Caco-2 (cell line): ENCODE results near the gene GABRG3. TPM values are rescaled to one million over a fixed set of nuclear protein-coding genes. Genes with fewer than 3 reads are reported as not detected.

ENCODE experiments used
- BruUV-seq: library from RNA; stranded (reverse); fragments of 400-500 nt; replicated peaks from 2 replicates; lab custom pipeline; 2021; lab: Mats Ljungman, UMichigan
- CTCF ChIA-PET: fragments of 300-600 bp; sonication (Branson Sonifier 250); formaldehyde crosslinking; loops from one replicate; lab custom pipeline; 2022; ENCODE audit warnings: antibody characterized with exemption; lab: Charles Lee
- POLR2A ChIA-PET: fragments of 300-600 bp; sonication (Branson Sonifier 250); formaldehyde crosslinking; loops from one replicate; lab custom pipeline; 2022; ENCODE audit warnings: antibody characterized with exemption; lab: Charles Lee
- DNase-seq, 2 experiments: peaks; one replicate each; pipeline versions ENCODE4 v3.0.0 to v3.0.0-alpha.2; 2020 to 2022
- H3K27me3 ChIP-seq: replicated peaks from 2 replicates; pipeline ENCODE4 v1.6.0; 2011; ENCODE audit warnings: low read length; ENCODE audit not compliant: control insufficient read depth, insufficient read depth
- H3K36me3 ChIP-seq: 2 replicates; pipeline ENCODE4 v1.5.1; 2011; ENCODE audit warnings: low read length; ENCODE audit not compliant: control insufficient read depth, insufficient read depth
- H3K4me1 ChIP-seq: fragments of 250-450 bp; sonication (Bioruptor Pico); 2 replicates; pipeline ENCODE4 v1.5.1; 2020; ENCODE audit warnings: mild to moderate bottlenecking
- H3K4me3 ChIP-seq: 2 replicates; pipeline ENCODE4 v1.5.1; 2011; ENCODE audit warnings: low read depth, mild to moderate bottlenecking, control low read depth, low read length
- H3K9me3 ChIP-seq: fragments of 250-450 bp; sonication (Bioruptor Pico); 2 replicates; pipeline ENCODE4 v1.5.1; 2020; ENCODE audit warnings: mild to moderate bottlenecking, moderate library complexity
- H3K27ac Mint-ChIP-seq: one replicate; pipeline ENCODE4 v1.8.0; 2022; ENCODE audit warnings: mixed read lengths; ENCODE audit not compliant: unreplicated experiment
- H3K27me3 Mint-ChIP-seq: one replicate; pipeline ENCODE4 v1.8.0; 2022; ENCODE audit warnings: mixed read lengths; ENCODE audit not compliant: insufficient read depth, unreplicated experiment
- H3K36me3 Mint-ChIP-seq: one replicate; pipeline ENCODE4 v1.8.0; 2022; ENCODE audit warnings: mild to moderate bottlenecking, mixed read lengths; ENCODE audit not compliant: insufficient read depth, unreplicated experiment
- H3K4me1 Mint-ChIP-seq: one replicate; pipeline ENCODE4 v1.8.0; 2022; ENCODE audit warnings: low read depth, mixed read lengths; ENCODE audit not compliant: unreplicated experiment
- H3K4me3 Mint-ChIP-seq: one replicate; pipeline ENCODE4 v1.8.0; 2022; ENCODE audit warnings: mild to moderate bottlenecking, moderate library complexity, mixed read lengths; ENCODE audit not compliant: unreplicated experiment
- H3K9me3 Mint-ChIP-seq: one replicate; pipeline ENCODE4 v1.8.0; 2022; ENCODE audit warnings: mixed read lengths; ENCODE audit not compliant: unreplicated experiment
- intact Hi-C: fragments of 100-400 bp; cut with micrococcal nuclease; formaldehyde crosslinking; loops from one replicate; pipeline ENCODE4 v1.10.0; 2022; ENCODE audit not compliant: unreplicated experiment
- total RNA-seq: library from RNA; stranded (reverse); gene quantifications from 2 replicates; pipeline ENCODE4 v1.2.3, GENCODE V29; 2022
- TF ChIP-seq, protein P1 (sequence below), 2 experiments: fragments of 200-600 bp in 1 of 2; IDR thresholded peaks; 1 replicate in 1 of 2; 2 replicates in 1 of 2; pipeline versions ENCODE4 v1.5.1 to v1.8.0; 2011 to 2022; ENCODE audit warnings: antibody characterized with exemption in 1 of 2, control low read depth in 1 of 2, inconsistent platforms in 1 of 2, low read depth in 1 of 2, low read length in 1 of 2, mild to moderate bottlenecking in 1 of 2, moderate library complexity in 1 of 2; ENCODE audit not compliant: insufficient read depth in 1 of 2, severe bottlenecking in 1 of 2, unreplicated experiment in 1 of 2

Gene GABRG3
- total RNA-seq, 1 experiment from 2014 or later = not detected

DNA sequence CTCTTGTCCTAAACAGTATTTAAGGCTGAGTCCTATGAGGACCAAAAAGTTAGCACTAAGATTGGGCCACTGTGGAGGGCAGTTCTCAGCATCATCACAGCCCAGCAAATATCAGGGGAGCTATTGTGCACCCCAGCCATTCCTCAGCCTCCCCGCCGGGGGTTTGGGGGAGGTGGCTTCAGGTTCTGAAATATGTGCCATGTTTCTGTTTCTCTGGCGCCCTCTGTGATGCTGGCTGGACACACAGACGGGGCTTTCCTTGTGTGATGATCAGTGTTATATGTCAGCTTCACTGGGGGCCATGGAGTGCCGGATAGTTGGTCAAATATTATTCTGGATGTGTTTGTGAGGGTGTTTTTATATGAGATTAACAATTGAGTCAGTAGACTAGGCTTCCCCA, 106.8 kb downstream of the GABRG3 start:
- Histone ChIP-seq H3K4me1 (no peaks in the 10 kb centered on the region), H3K27me3 (no peaks in the 10 kb centered on the region), H3K4me3 (no peak overlapping the region), H3K9me3 (no peaks in the 10 kb centered on the region; the same call in 1 of the 2 replicates), H3K36me3 (no peaks in the 10 kb centered on the region)
- Mint-ChIP-seq H3K27me3 (peaks cover 2% of the 10 kb centered on the region), H3K4me3 (no peak overlapping the region), H3K4me1 (no peaks in the 10 kb centered on the region), H3K27ac (no peak overlapping the region), H3K9me3 (peaks cover 8% of the 10 kb centered on the region), H3K36me3 (no peaks in the 10 kb centered on the region)
- TF ChIP-seq, protein P1, sequence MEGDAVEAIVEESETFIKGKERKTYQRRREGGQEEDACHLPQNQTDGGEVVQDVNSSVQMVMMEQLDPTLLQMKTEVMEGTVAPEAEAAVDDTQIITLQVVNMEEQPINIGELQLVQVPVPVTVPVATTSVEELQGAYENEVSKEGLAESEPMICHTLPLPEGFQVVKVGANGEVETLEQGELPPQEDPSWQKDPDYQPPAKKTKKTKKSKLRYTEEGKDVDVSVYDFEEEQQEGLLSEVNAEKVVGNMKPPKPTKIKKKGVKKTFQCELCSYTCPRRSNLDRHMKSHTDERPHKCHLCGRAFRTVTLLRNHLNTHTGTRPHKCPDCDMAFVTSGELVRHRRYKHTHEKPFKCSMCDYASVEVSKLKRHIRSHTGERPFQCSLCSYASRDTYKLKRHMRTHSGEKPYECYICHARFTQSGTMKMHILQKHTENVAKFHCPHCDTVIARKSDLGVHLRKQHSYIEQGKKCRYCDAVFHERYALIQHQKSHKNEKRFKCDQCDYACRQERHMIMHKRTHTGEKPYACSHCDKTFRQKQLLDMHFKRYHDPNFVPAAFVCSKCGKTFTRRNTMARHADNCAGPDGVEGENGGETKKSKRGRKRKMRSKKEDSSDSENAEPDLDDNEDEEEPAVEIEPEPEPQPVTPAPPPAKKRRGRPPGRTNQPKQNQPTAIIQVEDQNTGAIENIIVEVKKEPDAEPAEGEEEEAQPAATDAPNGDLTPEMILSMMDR (IDR thresholded peaks at IDR 0.05; ENCODE audit: insufficient read depth in 1 of 2, low read depth in 1 of 2, low read length in 1 of 2, severe bottlenecking in 1 of 2, unreplicated experiment in 1 of 2) = no peak
- ChIA-PET POLR2A (no interaction called here), CTCF (no interaction called here)
- no TSS peak for BruUV-seq
- DNase-seq = no peak
- intact Hi-C loops = no loop called here

DNA sequence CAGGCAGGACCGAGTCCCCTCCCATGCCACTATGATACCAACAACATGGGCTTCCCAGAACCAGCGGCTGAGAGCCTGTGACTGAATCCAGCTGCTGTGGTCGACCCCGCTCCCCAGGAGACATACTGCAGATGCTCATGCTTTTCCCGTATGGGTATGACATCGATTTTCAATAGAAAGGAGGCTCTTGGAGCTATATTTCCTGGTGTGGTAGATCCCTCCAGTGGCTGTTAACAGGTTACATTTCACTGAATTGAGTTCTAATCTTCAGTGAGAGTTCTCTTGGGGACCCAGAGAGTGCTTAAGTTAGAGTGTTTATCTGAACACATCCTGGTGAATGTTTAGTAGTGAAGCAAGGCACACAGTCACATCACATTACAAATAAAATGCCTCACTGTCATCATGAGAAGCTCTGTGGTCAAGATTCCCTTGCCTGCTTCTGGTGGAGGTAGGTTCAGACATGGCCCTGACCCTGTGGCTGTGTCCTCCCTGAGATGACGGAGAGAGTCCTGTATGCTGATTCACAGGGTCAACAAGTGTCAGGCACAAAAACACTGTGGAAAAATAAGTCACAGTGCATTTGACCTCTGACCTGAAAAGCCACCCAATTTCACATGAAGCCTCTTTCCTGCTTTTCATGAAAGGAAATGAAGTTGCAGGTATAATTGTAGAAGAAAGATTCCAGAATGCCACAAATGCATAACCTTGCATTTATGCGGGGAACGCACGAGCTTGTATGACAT, 110.9 kb downstream of the GABRG3 start:
- Mint-ChIP-seq H3K27ac (no peak overlapping the region), H3K36me3 (no peaks in the 10 kb centered on the region), H3K4me3 (no peak overlapping the region), H3K9me3 (peaks cover 8% of the 10 kb centered on the region), H3K4me1 (no peaks in the 10 kb centered on the region), H3K27me3 (no peaks in the 10 kb centered on the region)
- Histone ChIP-seq H3K36me3 (no peaks in the 10 kb centered on the region), H3K4me3 (no peak overlapping the region), H3K27me3 (no peaks in the 10 kb centered on the region), H3K4me1 (no peaks in the 10 kb centered on the region), H3K9me3 (no peaks in the 10 kb centered on the region)
- no TSS peak for BruUV-seq
- TF ChIP-seq, protein P1 (IDR thresholded peaks at IDR 0.05; ENCODE audit: insufficient read depth in 1 of 2, low read depth in 1 of 2, low read length in 1 of 2, severe bottlenecking in 1 of 2, unreplicated experiment in 1 of 2) = no peak
- intact Hi-C loops = no loop called here
- ChIA-PET CTCF (no interaction called here), POLR2A (no interaction called here)
- no peak for DNase-seq

DNA sequence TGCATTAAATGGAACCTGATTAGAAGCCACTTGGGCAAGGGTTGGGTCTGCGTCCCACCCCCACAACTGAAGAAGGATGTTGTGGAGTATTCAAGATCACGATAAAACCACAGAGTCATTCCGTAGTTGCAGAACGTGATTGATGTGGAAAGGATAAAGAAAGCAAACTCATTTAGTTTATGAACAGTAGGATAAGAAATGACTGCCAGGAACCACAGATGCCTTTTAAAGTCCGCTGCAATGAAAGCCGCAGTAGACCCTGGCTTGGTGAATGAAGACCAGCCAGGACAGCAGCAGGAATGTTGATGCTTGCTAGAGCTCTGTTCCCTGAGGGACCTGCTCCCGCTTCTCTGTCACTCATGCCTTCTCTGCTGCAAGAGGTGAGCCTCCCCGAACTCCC, 111.5 kb downstream of the GABRG3 start:
- Histone ChIP-seq H3K9me3 (no peaks in the 10 kb centered on the region), H3K4me1 (no peaks in the 10 kb centered on the region), H3K36me3 (no peaks in the 10 kb centered on the region), H3K4me3 (no peak overlapping the region), H3K27me3 (no peaks in the 10 kb centered on the region)
- H3K4me1 Mint-ChIP-seq = no peaks in the 10 kb centered on the region
- no peak overlapping the region for H3K4me3 Mint-ChIP-seq
- no peak overlapping the region for H3K27ac Mint-ChIP-seq
- intact Hi-C loops = no loop called here
- H3K36me3 Mint-ChIP-seq = no peaks in the 10 kb centered on the region
- TF ChIP-seq, protein P1 (IDR thresholded peaks at IDR 0.05; ENCODE audit: insufficient read depth in 1 of 2, low read depth in 1 of 2, low read length in 1 of 2, severe bottlenecking in 1 of 2, unreplicated experiment in 1 of 2) = no peak
- no peaks in the 10 kb centered on the region for H3K27me3 Mint-ChIP-seq
- no peak for DNase-seq
- BruUV-seq = no TSS peak
- POLR2A ChIA-PET = no interaction called here
- H3K9me3 Mint-ChIP-seq = peaks cover 8% of the 10 kb centered on the region
- CTCF ChIA-PET = no interaction called here
